ENCODE results near the gene GULP1. TPM values are rescaled to one million over a fixed set of nuclear protein-coding genes. Genes with fewer than 3 reads are reported as not detected.

Gene GULP1
- total RNA-seq, 2 experiments from 2014 or later, result not detected

DNA sequence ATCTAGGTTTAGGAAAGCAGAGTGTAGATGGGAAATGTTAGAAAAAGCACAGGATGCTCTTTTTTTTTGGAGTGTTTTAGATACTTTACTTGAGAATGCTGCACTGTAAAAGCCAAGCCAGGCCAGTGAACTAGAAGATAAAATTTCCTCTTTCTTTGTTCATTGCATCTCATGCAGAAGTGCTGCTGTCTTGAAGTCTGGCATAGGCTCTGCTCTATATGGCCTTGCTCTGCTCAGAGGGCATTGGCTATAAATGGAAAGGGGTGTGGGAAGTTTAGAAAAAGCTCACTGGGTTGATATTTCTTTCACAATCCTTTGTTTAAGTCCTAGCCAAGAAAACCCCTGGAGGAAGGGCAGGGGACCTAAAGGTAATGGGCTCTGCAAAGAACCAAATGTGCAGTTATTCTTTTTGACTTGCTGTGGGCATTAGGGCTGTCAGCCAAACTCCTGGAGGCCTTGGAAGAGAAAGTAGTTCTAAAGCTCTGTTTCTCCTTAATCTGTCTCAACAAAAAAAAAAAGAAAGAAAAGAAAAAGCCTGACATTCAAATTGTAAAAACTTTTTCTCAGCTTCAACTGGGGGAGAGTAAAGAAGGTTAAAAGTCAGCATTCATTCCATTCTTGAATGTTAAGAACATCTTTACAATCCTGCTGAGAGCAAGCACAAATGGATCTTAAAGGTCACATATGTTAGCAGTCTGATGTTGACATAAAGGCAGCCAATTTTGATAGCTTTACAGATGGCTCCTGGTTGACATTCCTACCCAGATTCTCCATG lies 338.3 kb downstream of the GULP1 start:
- CTCF ChIA-PET, result interaction anchor here (1.4 kb wide), 1 partner anchor 14 kb away, joined by 4 read pairs; no protein-coding TSS in a partner anchor
- DNase-seq (no peak), ATAC-seq (no peak)
- Mint-ChIP-seq H3K4me3 (no peak overlapping the region), H3K9me3 (no peaks in the 10 kb centered on the region), H3K27me3 (no peaks in the 10 kb centered on the region), H3K4me1 (ENCODE audit: low read depth) (no peaks in the 10 kb centered on the region), H3K27ac (no peak overlapping the region), H3K36me3 (ENCODE audit: low read depth) (no peaks in the 10 kb centered on the region)
- POLR2A ChIA-PET, result interaction anchor here (0.8 kb wide), 1 partner anchor 385 kb away, joined by 3 read pairs; no protein-coding TSS in a partner anchor
- intact Hi-C loops (cut with micrococcal nuclease), result no loop called here
- TF ChIP-seq, protein P1, sequence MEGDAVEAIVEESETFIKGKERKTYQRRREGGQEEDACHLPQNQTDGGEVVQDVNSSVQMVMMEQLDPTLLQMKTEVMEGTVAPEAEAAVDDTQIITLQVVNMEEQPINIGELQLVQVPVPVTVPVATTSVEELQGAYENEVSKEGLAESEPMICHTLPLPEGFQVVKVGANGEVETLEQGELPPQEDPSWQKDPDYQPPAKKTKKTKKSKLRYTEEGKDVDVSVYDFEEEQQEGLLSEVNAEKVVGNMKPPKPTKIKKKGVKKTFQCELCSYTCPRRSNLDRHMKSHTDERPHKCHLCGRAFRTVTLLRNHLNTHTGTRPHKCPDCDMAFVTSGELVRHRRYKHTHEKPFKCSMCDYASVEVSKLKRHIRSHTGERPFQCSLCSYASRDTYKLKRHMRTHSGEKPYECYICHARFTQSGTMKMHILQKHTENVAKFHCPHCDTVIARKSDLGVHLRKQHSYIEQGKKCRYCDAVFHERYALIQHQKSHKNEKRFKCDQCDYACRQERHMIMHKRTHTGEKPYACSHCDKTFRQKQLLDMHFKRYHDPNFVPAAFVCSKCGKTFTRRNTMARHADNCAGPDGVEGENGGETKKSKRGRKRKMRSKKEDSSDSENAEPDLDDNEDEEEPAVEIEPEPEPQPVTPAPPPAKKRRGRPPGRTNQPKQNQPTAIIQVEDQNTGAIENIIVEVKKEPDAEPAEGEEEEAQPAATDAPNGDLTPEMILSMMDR (IDR thresholded peaks at IDR 0.05), result no peak

- ChIA-PET POLR2A (no interaction called here), CTCF (interaction anchor here (1.4 kb wide), 1 partner anchor 15 kb away, joined by 4 read pairs; no protein-coding TSS in a partner anchor)
- TF ChIP-seq, protein P1 (IDR thresholded peaks at IDR 0.05), result no peak
- no peaks in the 10 kb centered on the region for H3K9me3 Mint-ChIP-seq
- DNase-seq (no peak), ATAC-seq (no peak)
- H3K36me3 Mint-ChIP-seq (ENCODE audit: low read depth), result no peaks in the 10 kb centered on the region
- no peak overlapping the region for H3K4me3 Mint-ChIP-seq
- H3K27ac Mint-ChIP-seq, result no peak overlapping the region
- intact Hi-C loops (cut with micrococcal nuclease), result no loop called here
- no peaks in the 10 kb centered on the region for H3K4me1 Mint-ChIP-seq (ENCODE audit: low read depth)
- H3K27me3 Mint-ChIP-seq, result no peaks in the 10 kb centered on the region
Measured at GRCh38 chr2:188631037-188631809, 339.5 kb downstream of the GULP1 start.

DNA sequence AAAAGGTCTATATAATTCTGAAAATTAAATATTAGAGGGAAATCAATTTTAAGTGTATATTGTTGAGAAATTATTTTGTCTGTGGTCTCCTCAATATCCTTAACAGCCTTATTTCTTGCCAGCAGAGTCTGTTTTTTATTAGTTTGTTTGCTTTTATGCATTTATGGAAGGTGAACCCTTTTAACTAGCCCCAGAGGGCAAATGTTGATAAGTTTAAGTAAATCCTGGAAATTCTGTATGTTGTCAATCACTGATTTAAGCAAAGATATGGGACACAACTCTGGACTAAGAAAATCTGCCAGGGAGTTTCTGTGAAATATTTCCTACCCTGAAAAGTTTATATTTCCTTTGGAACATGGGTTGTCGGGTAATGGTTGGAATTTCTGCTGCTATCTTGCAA lies 343.0 kb downstream of the GULP1 start:
- TF ChIP-seq, protein P1 (IDR thresholded peaks at IDR 0.05), result no peak
- DNase-seq (no peak), ATAC-seq (no peak)
- intact Hi-C loops (cut with micrococcal nuclease), result no loop called here
- H3K4me3 Mint-ChIP-seq, result no peak overlapping the region
- POLR2A ChIA-PET, result no interaction called here
- no peaks in the 10 kb centered on the region for H3K27me3 Mint-ChIP-seq
- CTCF ChIA-PET, result interaction anchor here (0.7 kb wide), 1 partner anchor 349 kb away, joined by 3 read pairs; no protein-coding TSS in a partner anchor
- no peak overlapping the region for H3K27ac Mint-ChIP-seq
- H3K36me3 Mint-ChIP-seq (ENCODE audit: low read depth), result no peaks in the 10 kb centered on the region
- H3K9me3 Mint-ChIP-seq, result no peaks in the 10 kb centered on the region
- H3K4me1 Mint-ChIP-seq (ENCODE audit: low read depth), result no peaks in the 10 kb centered on the region

Small RNA genes lying within 50 kb of the gene (microRNA-seq; reads per million reads assigned to microRNA genes)
- gene MIR561 (ENCODE audit: borderline microRNAs expressed, borderline replicate concordance), result not detected
